Ramos (cell line): ENCODE measurements around the gene LRRC4C.

Experiments
- in situ Hi-C: fragments of 300-500 bp; cut with MboI; formaldehyde crosslinking; loops from one replicate; pipeline ENCODE4 v1.14.3; 2022; ENCODE audit warnings: low sequenced_read_pairs; ENCODE audit not compliant: unreplicated experiment

Gene LRRC4C

GRCh38 chr11:41281131-41281742 lies 178.2 kb downstream of the LRRC4C start:
- in situ Hi-C loops = no loop called here

DNA sequence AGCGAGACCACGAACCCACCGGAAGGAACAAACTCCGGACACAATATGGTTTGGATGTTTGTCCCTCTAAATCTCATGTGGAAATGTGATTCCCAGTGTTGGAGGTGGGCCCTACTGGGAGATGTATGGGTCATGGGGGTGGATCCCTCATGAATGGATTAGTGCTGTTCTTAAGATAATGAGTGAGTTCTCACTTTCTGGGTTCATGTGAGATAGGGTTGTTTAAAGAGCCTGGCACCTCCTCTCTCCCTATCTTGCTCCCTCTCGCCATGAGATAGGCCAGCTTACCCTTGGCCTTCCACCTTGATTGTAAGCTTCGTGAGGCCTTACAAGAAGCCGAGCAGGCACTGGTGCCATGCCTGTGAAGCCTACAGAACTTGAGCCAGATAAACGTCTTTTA lies 184.6 kb downstream of the LRRC4C start:
- in situ Hi-C loops = no loop called here

DNA sequence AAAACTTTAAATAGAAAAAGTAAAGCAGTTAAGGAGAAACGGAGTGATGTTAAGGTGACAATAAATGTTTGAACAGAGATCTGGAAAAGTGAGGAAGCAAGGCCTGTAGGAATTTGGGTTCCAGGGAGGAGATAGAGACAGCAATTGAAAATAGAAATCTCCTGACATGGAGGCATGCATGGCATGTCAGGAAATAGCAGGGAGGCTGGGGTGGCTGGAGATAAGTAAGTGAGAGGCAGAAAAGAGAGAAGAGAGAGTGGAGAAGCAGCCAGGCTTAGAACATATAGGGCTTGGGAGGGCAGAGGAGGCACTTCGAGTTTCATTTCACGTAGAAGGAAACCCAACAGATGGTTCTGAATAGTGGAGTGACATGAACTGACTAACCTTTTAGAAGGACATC lies 185.5 kb downstream of the LRRC4C start:
- in situ Hi-C loops = no loop called here

DNA sequence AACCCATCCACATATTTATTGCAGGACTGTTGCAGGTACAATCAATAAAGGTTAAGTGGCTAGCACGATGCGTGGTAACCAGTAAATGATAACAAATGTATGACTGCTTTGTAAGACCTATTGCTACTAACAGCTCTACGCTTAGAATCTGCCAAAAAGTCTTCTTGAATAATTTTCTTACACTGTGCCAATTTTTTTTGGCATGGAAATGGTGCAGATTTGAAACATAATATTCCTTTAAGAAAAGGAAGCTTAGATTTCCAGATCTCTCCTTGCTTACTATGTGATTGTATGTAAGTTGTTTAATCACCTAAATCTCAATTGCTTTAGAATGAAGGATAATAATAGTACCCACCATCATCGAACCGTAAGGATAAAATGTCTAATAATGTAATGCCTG lies 192.0 kb downstream of the LRRC4C start:
- in situ Hi-C loops = no loop called here

- in situ Hi-C loops = loop anchor here (10.0 kb wide), 1 partner anchor 61 kb away; no protein-coding TSS in a partner anchor
Observed at GRCh38 chr11:41256041-41256440, 203.4 kb downstream of the LRRC4C start.

DNA sequence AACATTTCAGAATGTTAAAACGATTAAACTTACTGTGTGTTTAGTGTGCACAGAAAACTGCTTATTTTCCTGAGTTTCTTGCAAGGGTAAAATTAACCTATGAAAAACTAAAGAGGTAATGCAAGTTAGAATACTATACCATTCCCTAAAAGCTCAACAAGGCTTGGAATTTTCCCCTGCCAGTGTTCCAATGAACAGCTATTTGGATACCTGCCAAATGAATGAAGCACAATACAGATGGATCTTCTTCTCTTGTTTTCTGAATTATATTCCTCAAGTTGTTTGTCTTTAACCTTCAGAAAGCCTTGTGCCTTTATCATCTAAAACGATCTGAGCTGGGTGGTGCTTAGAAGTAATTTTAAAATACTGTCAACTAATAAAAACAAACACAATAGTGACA lies 204.5 kb downstream of the LRRC4C start:
- in situ Hi-C loops = loop anchor here (10.0 kb wide), 1 partner anchor 60 kb away; no protein-coding TSS in a partner anchor

- in situ Hi-C loops = loop anchor here (10.0 kb wide), 1 partner anchor 56 kb away; no protein-coding TSS in a partner anchor
Observed at GRCh38 chr11:41250408-41250935, 209.0 kb downstream of the LRRC4C start.

GRCh38 chr11:41247621-41248020 lies 211.8 kb downstream of the LRRC4C start:
- in situ Hi-C loops = no loop called here

DNA sequence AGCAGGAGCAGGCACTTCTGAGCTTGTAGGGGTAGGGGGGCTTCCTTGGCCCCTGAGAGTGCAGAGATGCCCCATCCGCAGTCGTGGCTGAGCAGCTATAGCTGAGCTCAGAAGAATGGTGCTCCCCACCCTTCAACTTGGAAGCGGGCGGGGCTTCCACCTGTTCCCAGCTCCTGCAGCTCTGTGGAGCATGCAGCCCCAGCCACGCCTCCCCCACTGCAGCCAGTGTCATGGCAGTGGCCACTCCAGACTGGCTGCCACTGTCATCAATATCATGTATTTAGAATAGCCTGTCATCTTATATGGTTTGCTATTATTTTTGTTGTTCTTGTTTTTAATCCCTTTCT lies 213.1 kb downstream of the LRRC4C start:
- in situ Hi-C loops = no loop called here

DNA sequence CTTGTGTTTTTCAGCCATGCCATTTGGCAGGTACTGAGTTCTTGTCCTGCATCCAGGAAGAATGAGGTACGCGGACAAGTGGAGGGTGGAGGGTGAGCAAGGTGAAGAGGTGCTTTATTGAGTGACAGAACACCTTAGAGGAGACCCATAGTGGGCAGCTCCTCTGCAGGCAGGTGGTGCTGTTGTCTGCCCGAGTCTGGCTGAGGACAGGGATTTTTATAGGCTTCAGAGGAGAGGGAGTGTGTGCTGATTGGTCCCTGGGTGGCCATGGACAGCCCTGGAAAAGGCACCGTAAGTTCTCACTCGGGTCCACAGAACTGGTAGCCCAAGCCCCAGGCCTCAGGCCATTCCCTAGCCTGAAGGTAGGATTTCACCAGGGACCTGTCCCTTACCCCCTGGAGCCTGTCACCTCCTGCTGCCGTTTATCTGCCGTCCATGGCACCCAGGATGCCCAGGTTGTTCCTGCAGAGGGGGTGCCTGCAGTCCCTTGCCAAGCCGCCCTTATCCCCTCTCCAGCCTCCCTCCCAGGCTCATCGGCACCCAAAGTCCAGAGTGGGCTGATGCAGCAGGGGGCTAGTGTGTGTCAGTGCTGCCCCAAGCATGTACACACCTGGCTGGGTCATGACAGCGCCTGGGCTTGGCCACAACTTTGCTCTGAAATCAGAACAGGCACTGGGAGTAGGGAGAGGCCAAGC lies 213.6 kb downstream of the LRRC4C start:
- in situ Hi-C loops = no loop called here

DNA sequence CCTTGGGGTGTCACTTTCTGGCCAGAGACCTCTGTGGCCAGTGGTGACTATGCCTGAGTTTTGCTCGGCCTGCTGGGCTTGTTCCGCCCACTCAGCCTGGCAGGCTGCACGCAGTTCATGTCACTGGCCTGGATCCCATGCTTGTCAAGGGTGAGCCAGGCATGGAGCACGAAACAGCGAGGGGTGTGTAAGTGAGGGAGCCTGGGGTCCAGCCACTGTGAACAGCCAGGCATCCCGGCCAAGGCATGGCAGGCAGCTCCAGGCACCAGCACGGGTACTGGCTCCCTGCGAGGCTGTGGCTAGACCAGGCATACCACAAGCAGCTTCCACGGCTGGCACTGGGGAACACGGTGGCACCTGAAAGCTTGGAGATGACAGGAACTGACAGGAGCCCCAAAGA lies 214.3 kb downstream of the LRRC4C start:
- in situ Hi-C loops = no loop called here

DNA sequence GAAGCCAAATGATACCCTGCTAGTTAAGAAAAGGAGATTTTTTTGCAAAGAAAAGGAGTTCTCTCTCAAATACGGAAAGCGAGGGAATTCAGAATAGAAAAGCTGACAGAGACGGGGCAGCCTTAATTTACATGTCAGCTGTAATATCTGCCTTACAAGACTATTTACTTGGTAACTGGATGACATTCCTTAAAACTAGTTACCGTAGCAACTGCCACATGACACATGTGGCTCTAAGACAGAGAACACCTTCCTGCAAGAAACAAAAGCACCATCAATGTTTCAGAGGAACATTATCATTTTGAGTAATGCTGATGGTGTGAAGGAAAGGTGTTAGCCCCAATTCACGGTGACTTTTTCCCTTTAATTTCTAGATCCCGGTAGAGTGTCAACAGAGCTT lies 222.1 kb downstream of the LRRC4C start:
- in situ Hi-C loops = no loop called here

- in situ Hi-C loops = no loop called here
Observed at GRCh38 chr11:41235668-41236067, 223.8 kb downstream of the LRRC4C start.

DNA sequence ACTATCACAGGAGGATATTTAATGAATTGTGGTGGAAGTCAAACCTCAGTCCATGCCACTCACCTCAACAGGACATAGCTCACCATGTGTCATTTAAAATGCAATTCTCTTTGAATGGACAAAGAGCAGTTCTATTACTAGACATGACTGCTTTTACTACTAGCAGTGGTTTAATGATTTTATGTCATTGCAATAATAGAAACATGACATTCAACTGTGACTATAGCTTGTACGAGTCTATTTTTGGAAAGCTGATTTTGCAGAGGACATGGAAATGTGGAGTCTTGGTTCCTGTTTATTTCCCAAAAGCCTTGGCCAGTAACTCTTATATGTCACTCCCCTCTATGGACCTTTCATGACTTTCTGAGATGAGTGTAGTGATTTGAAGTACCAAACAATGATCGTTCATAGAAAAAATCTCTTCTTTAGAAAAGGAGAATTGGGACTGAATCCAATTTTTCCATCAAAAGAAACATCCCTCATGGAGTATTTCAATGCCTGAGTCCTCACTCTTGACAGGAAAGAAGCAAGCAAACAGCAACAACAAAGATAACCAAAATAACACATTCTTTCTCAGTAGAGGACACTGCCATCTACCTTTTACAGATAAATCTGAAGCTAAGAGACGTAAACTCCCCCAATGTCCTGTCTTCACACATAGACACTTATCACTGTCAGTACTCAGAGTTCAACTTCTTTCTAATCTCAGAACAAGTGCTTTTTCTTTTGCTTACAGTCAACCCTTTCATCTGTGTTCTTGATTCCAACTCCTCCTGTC lies 233.4 kb downstream of the LRRC4C start:
- in situ Hi-C loops = no loop called here

DNA sequence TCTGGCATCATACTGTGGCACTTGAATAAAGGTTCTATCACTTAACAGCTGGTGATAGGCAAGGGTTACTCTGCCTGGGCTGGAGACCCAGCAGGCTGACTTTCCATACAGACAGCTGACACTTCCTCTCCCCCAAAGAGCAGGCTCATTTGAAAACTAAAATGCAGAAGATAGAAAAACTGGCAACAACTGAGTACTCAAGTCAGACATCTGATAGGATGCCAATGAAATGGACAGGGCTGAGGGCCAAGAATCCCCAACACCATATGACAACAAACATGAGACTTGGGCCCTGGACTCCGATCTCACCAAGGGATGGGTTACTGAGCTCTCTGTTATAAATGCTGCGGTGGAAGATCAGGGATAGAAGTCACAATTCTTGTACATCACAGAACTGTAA lies 237.2 kb downstream of the LRRC4C start:
- in situ Hi-C loops = no loop called here

GRCh38 chr11:41206388-41206787 lies 253.1 kb downstream of the LRRC4C start:
- in situ Hi-C loops = no loop called here

DNA sequence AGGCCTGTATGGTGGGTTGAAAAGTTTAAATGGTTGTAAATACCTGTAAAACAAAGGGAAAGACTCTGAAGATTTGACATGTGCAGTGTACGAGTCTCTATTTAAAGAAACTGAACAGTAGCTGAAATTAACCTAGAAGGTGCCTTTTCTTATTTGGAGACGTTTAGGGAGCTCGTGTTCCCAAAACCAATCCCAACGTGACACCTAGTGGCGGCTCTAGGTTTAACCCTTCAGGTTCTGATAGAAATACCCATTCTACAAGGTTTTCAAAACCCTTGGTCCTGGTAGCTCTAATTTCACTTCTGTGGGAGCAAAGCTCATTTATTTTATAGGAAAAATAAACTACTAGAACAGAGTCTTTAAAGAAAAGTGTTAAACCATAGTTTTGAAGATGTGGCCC lies 258.3 kb downstream of the LRRC4C start:
- in situ Hi-C loops = no loop called here

GRCh38 chr11:41190437-41191082 lies 268.9 kb downstream of the LRRC4C start:
- in situ Hi-C loops = loop anchor here (10.0 kb wide), 1 partner anchor 64 kb away; no protein-coding TSS in a partner anchor

DNA sequence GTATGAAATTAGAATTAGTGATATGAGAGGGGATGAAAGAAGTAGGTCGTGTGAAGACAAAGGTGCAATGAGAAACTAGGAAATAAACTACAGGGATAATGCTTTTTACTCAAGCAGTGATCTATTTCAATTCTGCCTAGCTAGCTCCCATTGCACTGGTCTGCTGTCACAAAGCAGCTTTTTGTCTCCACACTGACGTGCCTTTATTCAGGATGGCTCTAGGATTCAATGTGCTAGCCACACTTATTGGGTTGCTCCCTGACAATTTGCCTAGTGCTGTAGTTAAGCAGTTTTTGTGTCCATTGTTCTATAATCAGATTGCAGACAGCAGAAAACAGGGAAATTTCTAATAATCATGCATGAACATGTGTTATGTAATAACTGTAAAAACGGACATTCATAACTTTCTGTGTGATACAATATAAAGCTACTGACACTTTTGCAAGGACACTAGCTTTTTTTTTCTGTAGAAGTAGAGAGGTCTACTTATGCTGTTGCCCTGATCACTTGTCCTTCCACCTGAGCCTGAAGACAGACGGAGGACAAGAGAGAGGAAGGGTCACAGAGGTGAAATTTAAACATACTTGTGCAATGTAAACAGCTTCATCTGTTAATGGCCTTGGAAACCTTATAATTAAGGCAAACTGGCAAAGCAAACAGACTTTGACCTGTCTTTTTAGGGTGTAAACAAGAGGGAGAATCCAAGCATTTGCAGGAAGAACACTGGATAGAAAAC lies 269.6 kb downstream of the LRRC4C start:
- in situ Hi-C loops = loop anchor here (10.0 kb wide), 1 partner anchor 65 kb away; no protein-coding TSS in a partner anchor

DNA sequence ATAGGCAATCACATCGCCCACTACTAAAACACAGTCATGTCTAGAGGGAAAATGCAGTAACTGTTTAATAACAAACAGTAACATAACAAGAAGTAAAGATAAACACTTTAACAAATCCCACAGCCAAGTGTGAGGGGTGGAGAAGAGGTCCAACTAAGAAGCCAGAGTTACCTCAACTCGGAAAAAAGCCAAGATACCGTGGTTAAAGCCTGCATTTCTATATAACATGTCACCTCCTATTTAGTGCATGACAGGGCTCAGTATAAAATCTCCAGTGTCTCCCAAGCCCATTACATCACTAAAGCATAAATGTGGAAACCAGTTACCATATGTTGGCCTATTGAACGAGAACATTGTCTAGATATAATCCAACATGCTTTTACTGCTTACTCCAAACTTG lies 281.7 kb downstream of the LRRC4C start:
- in situ Hi-C loops = no loop called here
